Activated naive CD4-positive, alpha-beta T cell treated with anti-CD3 and anti-CD28 coated beads for 36 hours (primary cell): Measurements from ENCODE around the gene SLC1A6. TPM values are rescaled to one million over a fixed set of nuclear protein-coding genes. Genes with fewer than 3 reads are reported as not detected.

Experiments
- CTCF ChIA-PET: fragments of 350-600 bp; sonication (Branson Sonifier 250); formaldehyde crosslinking; loops from one replicate; lab custom pipeline; 2021; ENCODE audit warnings: antibody characterized with exemption; lab: Charles Lee
- DNase-seq: peaks from one replicate; pipeline ENCODE4 v3.0.0-alpha.2; 2020
- H3K27ac Mint-ChIP-seq: one replicate; pipeline ENCODE4 v1.8.0; 2021; ENCODE audit warnings: mild to moderate bottlenecking, mixed read lengths
- H3K27me3 Mint-ChIP-seq: one replicate; pipeline ENCODE4 v1.8.0; 2021; ENCODE audit warnings: low read depth, mixed read lengths
- H3K36me3 Mint-ChIP-seq: one replicate; pipeline ENCODE4 v1.8.0; 2021; ENCODE audit warnings: low read depth, mixed read lengths
- H3K4me1 Mint-ChIP-seq: one replicate; pipeline ENCODE4 v1.8.0; 2021; ENCODE audit warnings: low read depth, mixed read lengths
- H3K4me3 Mint-ChIP-seq: one replicate; pipeline ENCODE4 v1.8.0; 2021; ENCODE audit warnings: mild to moderate bottlenecking, moderate library complexity, mixed read lengths
- H3K9me3 Mint-ChIP-seq: one replicate; pipeline ENCODE4 v1.8.0; 2021; ENCODE audit warnings: mixed read lengths
- intact Hi-C: fragments of 100-400 bp; cut with micrococcal nuclease; formaldehyde crosslinking; loops from one replicate; pipeline ENCODE4 v1.15.1; 2023
- total RNA-seq, 2 experiments: library from RNA; stranded (reverse); gene quantifications; one replicate each; pipeline ENCODE4 v1.2.3, GENCODE V29; 2021

SLC1A6 gene
- total RNA-seq, 2 experiments from 2014 or later, result not detected

DNA sequence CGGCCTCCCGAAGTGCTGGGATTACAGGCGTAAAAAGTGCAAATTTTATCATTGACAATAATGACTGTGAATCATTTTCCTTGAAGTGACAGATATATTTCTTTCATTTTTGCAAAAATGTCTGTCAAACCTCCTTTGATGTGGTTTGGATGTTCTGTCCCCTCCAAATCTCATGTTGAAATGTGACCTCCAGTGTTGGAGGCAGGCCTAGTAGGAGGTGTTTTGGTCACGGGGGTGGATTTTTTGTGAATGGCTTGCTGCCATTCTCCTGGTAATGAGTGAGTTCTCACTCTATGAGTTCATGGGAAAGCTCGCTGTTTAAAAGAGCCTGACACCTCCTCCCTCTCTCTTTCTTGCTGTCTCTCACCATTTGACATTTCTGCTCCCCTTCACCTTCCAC is 5.5 kb upstream of the SLC1A6 start:
- DNase-seq, result peak; percentile 21
- H3K4me1 Mint-ChIP-seq, result no peaks in the 10 kb centered on the region
- no peak overlapping the region for H3K4me3 Mint-ChIP-seq
- H3K36me3 Mint-ChIP-seq, result no peaks in the 10 kb centered on the region
- peaks cover 19% of the 10 kb centered on the region for H3K27me3 Mint-ChIP-seq
- H3K27ac Mint-ChIP-seq, result no peak overlapping the region
- CTCF ChIA-PET, result no interaction called here
- intact Hi-C loops, result no loop called here
- H3K9me3 Mint-ChIP-seq, result peaks cover 2% of the 10 kb centered on the region

GRCh38 chr19:14978161-14978776 is 1.4 kb downstream of the SLC1A6 start:
- Mint-ChIP-seq H3K27me3 (peaks cover 39% of the 10 kb centered on the region), H3K36me3 (no peaks in the 10 kb centered on the region), H3K4me1 (peaks cover 2% of the 10 kb centered on the region), H3K9me3 (no peaks in the 10 kb centered on the region), H3K27ac (no peak overlapping the region), H3K4me3 (no peak overlapping the region)
- CTCF ChIA-PET, result no interaction called here
- intact Hi-C loops, result no loop called here
- no peak for DNase-seq

DNA sequence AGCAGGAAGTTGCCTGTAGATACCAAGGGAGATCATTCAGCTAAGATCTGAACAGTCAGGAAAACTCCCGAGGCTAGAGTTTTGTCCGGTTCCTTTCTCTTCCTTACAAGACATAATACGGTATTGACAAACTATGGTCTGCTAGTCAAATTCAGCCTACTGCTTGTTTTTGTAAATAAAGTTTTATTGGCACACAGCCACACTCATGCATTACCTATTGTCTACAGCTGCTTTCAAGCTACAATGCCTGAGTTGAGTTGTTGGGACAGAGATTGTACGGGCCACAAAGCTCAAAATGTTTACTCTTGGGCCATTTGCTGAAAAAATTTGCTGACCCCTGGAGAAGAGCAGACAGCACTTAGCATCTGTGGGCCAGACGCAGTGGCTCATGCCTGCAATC is 2.5 kb downstream of the SLC1A6 start:
- no peaks in the 10 kb centered on the region for H3K9me3 Mint-ChIP-seq
- intact Hi-C loops, result no loop called here
- H3K27ac Mint-ChIP-seq, result no peak overlapping the region
- no peak for DNase-seq
- peaks cover 41% of the 10 kb centered on the region for H3K27me3 Mint-ChIP-seq
- H3K4me3 Mint-ChIP-seq, result no peak overlapping the region
- no peaks in the 10 kb centered on the region for H3K36me3 Mint-ChIP-seq
- CTCF ChIA-PET, result interaction anchor here (0.6 kb wide), 1 partner anchor 420 kb away, joined by 3 read pairs; no protein-coding TSS in a partner anchor
- peaks cover 2% of the 10 kb centered on the region for H3K4me1 Mint-ChIP-seq

GRCh38 chr19:14974488-14974887 is 5.2 kb downstream of the SLC1A6 start:
- H3K4me1 Mint-ChIP-seq, result peaks cover 2% of the 10 kb centered on the region
- DNase-seq, result no peak
- CTCF ChIA-PET, result interaction anchor here (0.7 kb wide), 1 partner anchor 424 kb away, joined by 3 read pairs; no protein-coding TSS in a partner anchor
- intact Hi-C loops, result no loop called here
- H3K36me3 Mint-ChIP-seq, result no peaks in the 10 kb centered on the region
- peaks cover 29% of the 10 kb centered on the region for H3K27me3 Mint-ChIP-seq
- H3K4me3 Mint-ChIP-seq, result no peak overlapping the region
- no peaks in the 10 kb centered on the region for H3K9me3 Mint-ChIP-seq
- H3K27ac Mint-ChIP-seq, result no peak overlapping the region

GRCh38 chr19:14972676-14973075 is 7.0 kb downstream of the SLC1A6 start:
- no peak overlapping the region for H3K27ac Mint-ChIP-seq
- peaks cover 16% of the 10 kb centered on the region for H3K27me3 Mint-ChIP-seq
- intact Hi-C loops, result no loop called here
- no peaks in the 10 kb centered on the region for H3K4me1 Mint-ChIP-seq
- no peak for DNase-seq
- CTCF ChIA-PET, result no interaction called here
- H3K36me3 Mint-ChIP-seq, result no peaks in the 10 kb centered on the region
- no peaks in the 10 kb centered on the region for H3K9me3 Mint-ChIP-seq
- H3K4me3 Mint-ChIP-seq, result no peak overlapping the region

DNA sequence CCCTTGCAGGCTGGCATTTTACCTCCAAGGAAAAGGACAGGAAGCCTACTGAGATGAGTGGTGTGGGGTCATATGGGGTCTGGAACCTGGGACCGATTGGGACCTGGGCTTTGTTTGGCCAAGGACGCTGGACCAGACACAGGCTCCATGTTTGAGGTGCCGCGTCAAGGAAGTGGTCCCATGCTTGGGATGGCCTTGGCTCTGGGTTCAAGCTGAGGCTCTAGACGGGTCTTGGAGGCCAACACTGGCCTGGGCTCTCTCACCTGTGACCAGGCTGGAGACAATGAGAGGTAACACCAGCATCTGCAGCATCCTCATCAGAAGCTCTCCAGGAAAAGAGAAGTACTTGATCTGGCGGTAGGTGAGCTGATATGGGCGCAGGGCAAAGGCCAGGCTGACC is 8.2 kb downstream of the SLC1A6 start:
- no peak for DNase-seq
- Mint-ChIP-seq H3K4me1 (no peaks in the 10 kb centered on the region), H3K27me3 (peaks cover 13% of the 10 kb centered on the region), H3K36me3 (no peaks in the 10 kb centered on the region), H3K9me3 (no peaks in the 10 kb centered on the region), H3K27ac (no peak overlapping the region), H3K4me3 (no peak overlapping the region)
- CTCF ChIA-PET, result no interaction called here
- intact Hi-C loops, result no loop called here

GRCh38 chr19:14968247-14968646 is 11.4 kb downstream of the SLC1A6 start:
- H3K4me3 Mint-ChIP-seq, result no peak overlapping the region

DNA sequence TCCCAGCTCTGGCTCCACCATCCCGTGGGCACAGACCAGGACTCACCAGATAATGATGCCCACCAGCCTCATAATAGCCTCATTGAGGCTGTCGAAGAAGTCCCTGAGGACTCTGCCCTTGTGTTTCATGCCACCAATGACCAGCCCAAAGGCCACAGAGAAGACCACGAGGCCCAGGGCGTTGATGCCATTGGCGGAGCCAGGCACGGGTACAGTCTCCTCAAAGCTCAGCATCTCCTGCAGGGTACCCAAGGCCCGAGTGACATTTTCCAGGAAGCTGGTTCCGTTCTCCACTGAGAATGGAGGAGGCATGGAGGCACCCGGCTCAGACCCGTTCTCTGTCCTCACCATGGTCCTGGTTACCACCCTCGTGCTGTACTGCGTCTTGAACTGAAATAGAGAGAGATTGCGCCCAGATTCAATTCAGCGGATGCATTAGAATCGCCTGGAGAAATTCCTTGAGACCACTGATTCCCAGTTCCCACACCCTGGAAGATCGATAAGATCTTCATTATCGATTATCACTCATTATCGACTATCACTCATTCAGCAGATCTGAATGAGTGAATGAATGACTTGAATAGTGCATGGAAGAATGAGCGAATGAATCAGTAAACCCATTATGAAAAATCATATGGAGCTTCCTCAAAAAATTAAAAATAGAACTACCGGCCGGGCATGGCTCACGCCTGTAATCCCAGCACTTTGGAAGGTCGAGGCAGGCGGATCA is 17.5 kb downstream of the SLC1A6 start:
- Mint-ChIP-seq H3K9me3 (peaks cover 7% of the 10 kb centered on the region), H3K27ac (no peak overlapping the region), H3K4me3 (no peak overlapping the region), H3K4me1 (no peaks in the 10 kb centered on the region), H3K36me3 (no peaks in the 10 kb centered on the region), H3K27me3 (no peaks in the 10 kb centered on the region)
- intact Hi-C loops, result no loop called here
- CTCF ChIA-PET, result no interaction called here
- DNase-seq, result no peak

More at GRCh38 chr19:14968247-14968646, 11.4 kb downstream of the SLC1A6 start:
- Mint-ChIP-seq H3K27me3 (peaks cover 2% of the 10 kb centered on the region), H3K9me3 (no peaks in the 10 kb centered on the region), H3K27ac (no peak overlapping the region), H3K4me1 (no peaks in the 10 kb centered on the region), H3K36me3 (no peaks in the 10 kb centered on the region)
- CTCF ChIA-PET, result no interaction called here
- DNase-seq, result no peak
- intact Hi-C loops, result no loop called here

- no peak overlapping the region for H3K4me3 Mint-ChIP-seq
- no peaks in the 10 kb centered on the region for H3K36me3 Mint-ChIP-seq
- H3K4me1 Mint-ChIP-seq, result no peaks in the 10 kb centered on the region
- intact Hi-C loops, result no loop called here
- no peaks in the 10 kb centered on the region for H3K27me3 Mint-ChIP-seq
- no peak for DNase-seq
- CTCF ChIA-PET, result no interaction called here
- H3K9me3 Mint-ChIP-seq, result peaks cover 11% of the 10 kb centered on the region
- H3K27ac Mint-ChIP-seq, result no peak overlapping the region
These were observed 20.4 kb downstream of the SLC1A6 start for GRCh38 chr19:14959263-14959662.

GRCh38 chr19:14957464-14957863 is 22.2 kb downstream of the SLC1A6 start:
- Mint-ChIP-seq H3K9me3 (peaks cover 11% of the 10 kb centered on the region), H3K4me3 (no peak overlapping the region)
- CTCF ChIA-PET, result no interaction called here

GRCh38 chr19:14954071-14954655 is 25.5 kb downstream of the SLC1A6 start:
- Mint-ChIP-seq H3K9me3 (peaks cover 11% of the 10 kb centered on the region), H3K4me3 (no peak overlapping the region), H3K4me1 (no peaks in the 10 kb centered on the region), H3K36me3 (no peaks in the 10 kb centered on the region), H3K27ac (no peak overlapping the region), H3K27me3 (no peaks in the 10 kb centered on the region)
- DNase-seq, result peak; percentile 7
- intact Hi-C loops, result no loop called here
- CTCF ChIA-PET, result no interaction called here

More at GRCh38 chr19:14957464-14957863, 22.2 kb downstream of the SLC1A6 start:
- Mint-ChIP-seq H3K27ac (no peak overlapping the region), H3K36me3 (no peaks in the 10 kb centered on the region), H3K27me3 (no peaks in the 10 kb centered on the region), H3K4me1 (no peaks in the 10 kb centered on the region)
- intact Hi-C loops, result no loop called here
- DNase-seq, result no peak

- no peaks in the 10 kb centered on the region for H3K4me1 Mint-ChIP-seq
- H3K27me3 Mint-ChIP-seq, result no peaks in the 10 kb centered on the region
- no peak for DNase-seq
- no peaks in the 10 kb centered on the region for H3K36me3 Mint-ChIP-seq
- intact Hi-C loops, result no loop called here
- H3K4me3 Mint-ChIP-seq, result no peak overlapping the region
- H3K9me3 Mint-ChIP-seq, result peaks cover 10% of the 10 kb centered on the region
- CTCF ChIA-PET, result no interaction called here
- H3K27ac Mint-ChIP-seq, result no peak overlapping the region
These were observed 26.9 kb downstream of the SLC1A6 start for GRCh38 chr19:14952767-14953166.

- Mint-ChIP-seq H3K36me3 (no peaks in the 10 kb centered on the region), H3K9me3 (no peaks in the 10 kb centered on the region), H3K27me3 (no peaks in the 10 kb centered on the region), H3K27ac (no peak overlapping the region), H3K4me3 (no peak overlapping the region), H3K4me1 (no peaks in the 10 kb centered on the region)
- no peak for DNase-seq
- CTCF ChIA-PET, result no interaction called here
- intact Hi-C loops, result no loop called here
These were observed 29.2 kb downstream of the SLC1A6 start for GRCh38 chr19:14950421-14950820.
